ENCODE data around the gene SMCO2.

DNA sequence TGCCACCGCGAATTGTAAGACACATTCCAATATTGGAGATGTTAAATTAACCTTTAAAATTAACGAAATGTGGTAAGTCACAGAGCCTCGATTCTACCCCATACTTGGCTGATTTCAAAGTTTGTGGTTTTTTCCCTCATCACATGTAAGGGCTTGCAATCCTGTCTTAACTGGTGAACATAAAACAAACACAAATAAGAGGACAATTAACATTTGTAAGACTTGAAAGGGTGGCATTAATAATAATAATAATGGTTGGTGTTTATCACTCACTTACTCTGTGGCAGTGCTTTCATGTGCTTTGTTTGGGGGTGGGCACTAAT is 104.1 kb downstream of the SMCO2 start:
- TF ChIP-seq, protein P1, sequence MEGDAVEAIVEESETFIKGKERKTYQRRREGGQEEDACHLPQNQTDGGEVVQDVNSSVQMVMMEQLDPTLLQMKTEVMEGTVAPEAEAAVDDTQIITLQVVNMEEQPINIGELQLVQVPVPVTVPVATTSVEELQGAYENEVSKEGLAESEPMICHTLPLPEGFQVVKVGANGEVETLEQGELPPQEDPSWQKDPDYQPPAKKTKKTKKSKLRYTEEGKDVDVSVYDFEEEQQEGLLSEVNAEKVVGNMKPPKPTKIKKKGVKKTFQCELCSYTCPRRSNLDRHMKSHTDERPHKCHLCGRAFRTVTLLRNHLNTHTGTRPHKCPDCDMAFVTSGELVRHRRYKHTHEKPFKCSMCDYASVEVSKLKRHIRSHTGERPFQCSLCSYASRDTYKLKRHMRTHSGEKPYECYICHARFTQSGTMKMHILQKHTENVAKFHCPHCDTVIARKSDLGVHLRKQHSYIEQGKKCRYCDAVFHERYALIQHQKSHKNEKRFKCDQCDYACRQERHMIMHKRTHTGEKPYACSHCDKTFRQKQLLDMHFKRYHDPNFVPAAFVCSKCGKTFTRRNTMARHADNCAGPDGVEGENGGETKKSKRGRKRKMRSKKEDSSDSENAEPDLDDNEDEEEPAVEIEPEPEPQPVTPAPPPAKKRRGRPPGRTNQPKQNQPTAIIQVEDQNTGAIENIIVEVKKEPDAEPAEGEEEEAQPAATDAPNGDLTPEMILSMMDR (conservative IDR thresholded peaks at IDR 0.05; ENCODE audit: low read depth, low read length) = no peak
- no peak for TF ChIP-seq EZH2phosphoT487 (IDR thresholded peaks at IDR 0.05; ENCODE audit: borderline replicate concordance, low read length)
